Spleen (tissue), 11 donors: ENCODE measurements around the gene RNF128. TPM values are rescaled to one million over a fixed set of nuclear protein-coding genes. Genes with fewer than 3 reads are reported as not detected.

ENCODE experiments used
- DNase-seq: peaks from one replicate; pipeline ENCODE4 v3.0.0-alpha.2; 2020
- H3K27ac ChIP-seq, 8 donors: fragments of 200-600 bp; sonication (generic) in 7 of 8; 1 replicate in 4 of 8; 2 replicates in 4 of 8; pipeline versions ENCODE4 v1.5.0 to v1.8.0; 2016 to 2021; ENCODE audit warnings: inconsistent platforms in 4 of 8, mild to moderate bottlenecking in 4 of 8, moderate library complexity in 1 of 8
- H3K27me3 ChIP-seq, 7 donors: fragments of 200-600 bp; sonication (generic) in 6 of 7; replicated peaks in 1 of 7; 1 replicate in 4 of 7; 2 replicates in 3 of 7; pipeline versions ENCODE4 v1.5.0 to v1.8.0; 2016 to 2021; ENCODE audit warnings: inconsistent platforms in 3 of 7, mild to moderate bottlenecking in 1 of 7
- H3K36me3 ChIP-seq, 6 donors: fragments of 200-600 bp; sonication (generic) in 5 of 6; 1 replicate in 4 of 6; 2 replicates in 2 of 6; pipeline versions ENCODE4 v1.5.0 to v1.8.0; 2016 to 2021; ENCODE audit warnings: inconsistent platforms in 2 of 6
- H3K4me1 ChIP-seq, 6 donors: fragments of 200-600 bp; sonication (generic) in 5 of 6; 1 replicate in 3 of 6; 2 replicates in 3 of 6; pipeline versions ENCODE4 v1.5.0 to v1.8.0; 2016 to 2021; ENCODE audit warnings: inconsistent platforms in 3 of 6
- H3K4me3 ChIP-seq, 8 donors: fragments of 200-600 bp; sonication (generic) in 7 of 8; 1 replicate in 4 of 8; 2 replicates in 4 of 8; pipeline versions ENCODE4 v1.5.0 to v1.8.0; 2016 to 2021; ENCODE audit warnings: inconsistent platforms in 4 of 8, mild to moderate bottlenecking in 4 of 8, moderate library complexity in 2 of 8
- H3K9me3 ChIP-seq, 8 donors: fragments of 200-600 bp; sonication (generic) in 7 of 8; 1 replicate in 4 of 8; 2 replicates in 4 of 8; pipeline versions ENCODE4 v1.5.0 to v1.8.0; 2016 to 2021; ENCODE audit warnings: inconsistent platforms in 4 of 8
- POLR2A ChIP-seq, 3 donors: fragments of 450-650 bp; IDR thresholded peaks; one replicate each; pipeline ENCODE4 v1.5.1; 2017; ENCODE audit warnings: antibody characterized with exemption in 3 of 3, mild to moderate bottlenecking in 1 of 3
- POLR2AphosphoS5 ChIP-seq, 3 donors: sonication (generic); formaldehyde crosslinking; IDR thresholded peaks; one replicate each; pipeline ENCODE4 v1.5.1; 2017; ENCODE audit warnings: antibody characterized with exemption in 3 of 3
- WGBS, 5 donors: extraction: QIAGEN DNeasy Blood & Tissue Kit in 3 of 5; methylation state at CpG; one replicate each; pipeline versions ENCODE4 v1.1.5 to v1.1.7; 2013 to 2018; 5-methylcytosine and 5-hydroxymethylcytosine counted together
- intact Hi-C: fragments of 100-400 bp; cut with DNase I; formaldehyde crosslinking; loops from one replicate; pipeline ENCODE4 v1.15.0; 2023; ENCODE audit warnings: low total_unique reads
- polyA plus RNA-seq, 3 donors: library from polyadenylated mRNA; stranded (reverse); fragments of 200-250 nt; gene quantifications; one replicate each; pipeline ENCODE4 v1.2.1, GENCODE V29; 2013
- total RNA-seq, 7 donors: library from RNA; depleted of rRNA in 3 of 7; stranded (reverse); fragments of >200 nt in 3 of 7; fragmentation: NEBNext Ultra II Directional in 4 of 7; extraction: Animal tissue kit (Norgen Biotek cat#: 25700) in 4 of 7; gene quantifications; one replicate each; pipeline versions ENCODE4 v1.1.0 to v1.2.1, GENCODE V29; 2016 to 2021
- TF ChIP-seq, protein P1 (sequence below), 11 experiments: fragments of 200-600 bp in 7 of 11; fragments of 450-650 bp in 4 of 11; sonication (generic) in 4 of 11; IDR thresholded peaks in 8 of 11; conservative IDR thresholded peaks in 3 of 11; 1 replicate in 7 of 11; 2 replicates in 4 of 11; pipeline versions ENCODE4 v1.4.0 to v1.8.0; 2016 to 2021; ENCODE audit warnings: antibody characterized with exemption in 11 of 11, inconsistent platforms in 4 of 11, mild to moderate bottlenecking in 1 of 11
- donor health status: healthy with polysubstance abuse.
- donor health status: DM: no; HTN: no; CAD: no; lungs with moderate emphysema.
- donor health status: DM: no; HTN: no; CAD: no.
- donor health status: Bipolar disorder and iron deficiency.
- donor health status: healthy.
- donor health status: DM: no; HTN: no; CAD: no.
- donor health status: DM: yes; HTN: yes; CAD: no.

The RNF128 gene
- total and polyA plus RNA-seq, 10 donors = 0.10 to 0.60 TPM; not detected in 8

DNA sequence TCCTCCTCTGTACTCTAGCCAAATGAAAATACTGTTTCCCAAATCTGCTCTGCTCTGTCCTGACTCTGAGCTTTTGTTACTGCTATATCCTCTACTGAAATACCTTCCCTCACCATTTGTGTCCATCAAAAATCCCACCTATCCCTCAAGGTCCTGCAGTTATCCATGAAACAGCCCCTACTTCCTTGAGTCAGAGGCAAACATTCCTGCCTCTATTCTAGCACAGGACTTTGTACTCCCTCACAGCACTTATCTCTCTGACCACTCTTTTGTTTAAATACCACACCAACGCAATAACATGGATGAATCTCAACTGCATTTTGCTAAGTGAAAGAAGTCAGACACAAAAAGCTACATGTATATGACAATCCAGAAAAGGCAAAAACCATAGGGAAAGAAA, 10.5 kb upstream of the RNF128 start:
- Histone ChIP-seq H3K9me3 (no peaks in the 10 kb centered on the region), H3K4me1 (no peaks in the 10 kb centered on the region), H3K4me3 (no peak overlapping the region), H3K27me3 (peaks cover 0 to 12% (median 0%) of the 10 kb centered on the region in 7 donors), H3K27ac (no peak overlapping the region), H3K36me3 (no peaks in the 10 kb centered on the region)
- no peak for DNase-seq
- WGBS, 5 donors = 71 to 94% (median 89%) methylated on average over 1 of the region's 1 CpG
- TF ChIP-seq, protein P1, sequence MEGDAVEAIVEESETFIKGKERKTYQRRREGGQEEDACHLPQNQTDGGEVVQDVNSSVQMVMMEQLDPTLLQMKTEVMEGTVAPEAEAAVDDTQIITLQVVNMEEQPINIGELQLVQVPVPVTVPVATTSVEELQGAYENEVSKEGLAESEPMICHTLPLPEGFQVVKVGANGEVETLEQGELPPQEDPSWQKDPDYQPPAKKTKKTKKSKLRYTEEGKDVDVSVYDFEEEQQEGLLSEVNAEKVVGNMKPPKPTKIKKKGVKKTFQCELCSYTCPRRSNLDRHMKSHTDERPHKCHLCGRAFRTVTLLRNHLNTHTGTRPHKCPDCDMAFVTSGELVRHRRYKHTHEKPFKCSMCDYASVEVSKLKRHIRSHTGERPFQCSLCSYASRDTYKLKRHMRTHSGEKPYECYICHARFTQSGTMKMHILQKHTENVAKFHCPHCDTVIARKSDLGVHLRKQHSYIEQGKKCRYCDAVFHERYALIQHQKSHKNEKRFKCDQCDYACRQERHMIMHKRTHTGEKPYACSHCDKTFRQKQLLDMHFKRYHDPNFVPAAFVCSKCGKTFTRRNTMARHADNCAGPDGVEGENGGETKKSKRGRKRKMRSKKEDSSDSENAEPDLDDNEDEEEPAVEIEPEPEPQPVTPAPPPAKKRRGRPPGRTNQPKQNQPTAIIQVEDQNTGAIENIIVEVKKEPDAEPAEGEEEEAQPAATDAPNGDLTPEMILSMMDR (IDR thresholded peaks at IDR 0.05 in 8 of 11, conservative IDR thresholded peaks at IDR 0.05 in 3 of 11) = no peak
- TF ChIP-seq POLR2A (IDR thresholded peaks at IDR 0.05) = no peak
- TF ChIP-seq POLR2AphosphoS5 (IDR thresholded peaks at IDR 0.05) = no peak
- intact Hi-C loops = no loop called here

DNA sequence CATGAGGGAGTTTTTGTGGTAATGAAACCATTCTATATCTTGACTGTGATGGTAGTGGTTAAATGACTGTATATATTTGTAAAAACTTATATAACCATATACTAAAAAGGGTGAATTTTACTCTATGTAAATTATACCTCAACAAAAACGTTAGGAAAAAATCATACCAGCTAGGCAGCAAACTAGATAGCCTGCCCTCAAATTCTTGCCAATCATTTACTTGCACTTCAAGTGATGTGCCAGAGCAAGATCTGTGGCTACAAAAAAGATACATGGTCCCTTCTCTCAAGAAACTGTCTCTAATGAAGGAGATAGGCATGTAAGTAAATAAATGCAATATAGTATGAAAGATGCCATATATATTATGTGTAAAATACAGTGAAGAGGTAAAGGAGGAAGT, 10.0 kb upstream of the RNF128 start:
- H3K4me1 ChIP-seq = no peaks in the 10 kb centered on the region
- WGBS, 5 donors = 26 to 67% (median 32%) methylated on average over 1 of the region's 1 CpG
- H3K27ac ChIP-seq = no peak overlapping the region
- H3K27me3 ChIP-seq = peaks cover 0 to 10% (median 0%) of the 10 kb centered on the region in 7 donors
- H3K9me3 ChIP-seq = no peaks in the 10 kb centered on the region
- TF ChIP-seq POLR2AphosphoS5 (IDR thresholded peaks at IDR 0.05) = no peak
- no peak for TF ChIP-seq POLR2A (IDR thresholded peaks at IDR 0.05)
- TF ChIP-seq, protein P1 (IDR thresholded peaks at IDR 0.05 in 8 of 11, conservative IDR thresholded peaks at IDR 0.05 in 3 of 11) = no peak
- no peak overlapping the region for H3K4me3 ChIP-seq
- no peak for DNase-seq
- intact Hi-C loops = no loop called here
- no peaks in the 10 kb centered on the region for H3K36me3 ChIP-seq

DNA sequence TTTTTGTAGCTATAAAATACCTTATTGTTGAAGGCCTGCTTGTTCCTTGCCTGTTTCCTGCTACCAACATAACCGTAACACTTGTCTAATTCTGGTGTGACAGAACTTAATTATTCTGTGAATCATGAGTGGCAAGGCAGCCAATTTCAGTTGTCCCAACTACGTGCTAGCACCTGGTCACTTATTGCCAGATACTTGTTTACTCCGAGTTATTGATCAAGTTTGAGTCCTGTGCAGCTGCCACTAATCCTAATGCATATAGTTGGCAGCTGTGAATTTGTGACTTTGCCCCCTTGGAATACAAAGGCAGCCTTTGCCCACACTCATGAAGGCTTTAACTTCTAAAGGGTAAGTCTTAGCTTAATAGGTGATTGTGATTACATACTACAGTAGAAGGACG, 7.8 kb upstream of the RNF128 start:
- intact Hi-C loops = no loop called here
- no peak overlapping the region for H3K4me3 ChIP-seq

DNA sequence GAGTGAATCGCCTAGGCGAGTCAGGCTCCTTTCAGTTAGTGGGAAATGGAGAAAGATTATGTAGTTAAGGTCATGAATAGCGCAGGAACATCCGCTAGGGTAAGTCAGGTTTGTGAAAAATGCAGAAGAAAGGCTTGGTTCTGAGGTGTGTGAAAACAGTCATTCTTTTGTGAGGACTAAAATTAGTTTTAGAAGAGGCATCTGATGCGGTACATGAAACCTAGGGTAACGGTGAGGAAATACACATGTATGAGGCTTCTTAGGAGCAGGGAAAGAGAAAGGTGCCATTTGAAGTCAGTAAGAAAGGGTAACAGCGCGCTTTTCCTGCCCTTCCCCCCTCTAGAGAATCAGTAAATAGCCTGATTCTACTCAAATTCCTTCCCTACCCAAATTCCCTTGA, 570 bp upstream of the RNF128 start:
- H3K9me3 ChIP-seq = no peaks in the 10 kb centered on the region
- H3K36me3 ChIP-seq = no peaks in the 10 kb centered on the region
- peaks cover 0 to 6% (median 0%) of the 10 kb centered on the region in 6 donors for H3K4me1 ChIP-seq
- H3K4me3 ChIP-seq = peak overlapping the region in 4 of 8 donors; percentile 25 to 65 (median 38)
- no peak for DNase-seq
- TF ChIP-seq, protein P1 (IDR thresholded peaks at IDR 0.05 in 8 of 11, conservative IDR thresholded peaks at IDR 0.05 in 3 of 11) = no peak
- TF ChIP-seq POLR2AphosphoS5 (IDR thresholded peaks at IDR 0.05) (no peak), POLR2A (IDR thresholded peaks at IDR 0.05) (no peak)
- intact Hi-C loops = no loop called here
- peaks cover 0 to 38% (median 17%) of the 10 kb centered on the region in 7 donors for H3K27me3 ChIP-seq
- 5 to 29% (median 6%) methylated on average over 8 of the region's 8 CpGs for WGBS, 5 donors
- H3K27ac ChIP-seq = no peak overlapping the region

More for the DNA sequence above, 7.8 kb upstream of the RNF128 start:
- H3K27ac ChIP-seq = no peak overlapping the region
- TF ChIP-seq POLR2A (IDR thresholded peaks at IDR 0.05) = no peak
- H3K27me3 ChIP-seq = peaks cover 0 to 6% (median 0%) of the 10 kb centered on the region in 7 donors
- H3K4me1 ChIP-seq = no peaks in the 10 kb centered on the region
- DNase-seq = no peak
- 59 to 95% (median 69%) methylated on average over 4 of the region's 4 CpGs for WGBS, 5 donors
- no peaks in the 10 kb centered on the region for H3K9me3 ChIP-seq
- no peaks in the 10 kb centered on the region for H3K36me3 ChIP-seq

DNA sequence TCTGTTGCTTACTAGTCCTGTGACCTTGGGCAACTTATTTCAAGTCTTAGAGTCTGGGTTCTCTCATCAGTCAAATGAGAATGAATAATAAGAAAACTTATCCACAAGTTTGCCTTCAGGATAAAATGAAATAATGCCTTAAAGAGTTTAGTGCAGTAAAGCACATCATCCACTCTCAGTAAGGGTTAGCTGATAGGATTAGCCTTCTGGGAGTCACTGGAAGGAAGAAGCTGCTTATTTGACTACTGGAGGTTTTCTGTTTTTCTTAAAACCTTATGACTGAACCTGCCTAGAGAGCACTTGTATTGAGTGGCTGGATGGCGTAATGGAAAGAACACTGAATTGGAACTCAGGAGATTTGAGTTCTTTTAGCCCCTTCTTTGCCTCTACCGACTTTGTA, 1.8 kb downstream of the RNF128 start:
- no peak for DNase-seq
- H3K4me1 ChIP-seq = peaks cover 0 to 6% (median 0%) of the 10 kb centered on the region in 6 donors
- no peak overlapping the region for H3K4me3 ChIP-seq

More for the DNA sequence above, 1.8 kb downstream of the RNF128 start:
- H3K36me3 ChIP-seq = no peaks in the 10 kb centered on the region
- TF ChIP-seq, protein P1 (IDR thresholded peaks at IDR 0.05 in 8 of 11, conservative IDR thresholded peaks at IDR 0.05 in 3 of 11) = no peak
- TF ChIP-seq POLR2A (IDR thresholded peaks at IDR 0.05) (no peak), POLR2AphosphoS5 (IDR thresholded peaks at IDR 0.05) (no peak)
- peaks cover 0 to 46% (median 17%) of the 10 kb centered on the region in 7 donors for H3K27me3 ChIP-seq
- no peak overlapping the region for H3K27ac ChIP-seq
- WGBS, 5 donors = 60 to 90% (median 78%) methylated on average over 2 of the region's 2 CpGs
- intact Hi-C loops = no loop called here
- H3K9me3 ChIP-seq = no peaks in the 10 kb centered on the region
